ENCODE results near the gene TPM1.
"Not testable (repeated sequence)": the region's sequence is repeated elsewhere in the genome, so short reads cannot be mapped to it uniquely, and the experiment has no call there.

The TPM1 gene

GRCh38 chr15:63041974-63042876 is at the start of gene TPM1:
TPM1 (plus strand) TSS chr15:63042747; CDS start chr15:63042830, 83 bp downstream.
- H3K4me3 ChIP-seq (IDR thresholded peaks at IDR 0.05; ENCODE audit: insufficient read depth, low read depth, low read length), result no peak within 1 kb of the TSS
- H3K27ac ChIP-seq, result no peak within 1 kb of the TSS
- no peaks in the 10 kb centered on the region; the same call in 1 of the 2 replicates for H3K27me3 ChIP-seq (ENCODE audit: insufficient read depth, low read depth)
- no peaks in the 10 kb centered on the region for H3K4me1 ChIP-seq (ENCODE audit: low read depth, poor library complexity, severe bottlenecking)
- H3K4me2 ChIP-seq, result no peak within 1 kb of the TSS
- H2AFZ ChIP-seq (ENCODE audit: low read depth), result no peak within 1 kb of the TSS
- H4K20me1 ChIP-seq (ENCODE audit: insufficient read depth), result no peaks in the 10 kb centered on the region
- H3K79me2 ChIP-seq (ENCODE audit: insufficient read depth, low read depth), result no peaks in the 10 kb centered on the region
- no peak within 1 kb of the TSS for H3K9ac ChIP-seq
- H3K36me3 ChIP-seq (ENCODE audit: insufficient read depth), result no peaks in the 10 kb centered on the region
- TF ChIP-seq CTCF (conservative IDR thresholded peaks at IDR 0.05; ENCODE audit: low read depth, low read length), result no peak

- H3K27ac ChIP-seq, result no peak overlapping the region
- TF ChIP-seq CTCF (conservative IDR thresholded peaks at IDR 0.05; ENCODE audit: low read depth, low read length), result no peak
Measured at GRCh38 chr15:62993066-62993465, 49.5 kb upstream of the TPM1 start.

GRCh38 chr15:62993632-62994031 is 48.9 kb upstream of the TPM1 start:
- not testable (repeated sequence) for H3K79me2 ChIP-seq (ENCODE audit: insufficient read depth, low read depth); H3K27ac ChIP-seq; H2AFZ ChIP-seq (ENCODE audit: low read depth); H4K20me1 ChIP-seq (ENCODE audit: insufficient read depth); H3K4me1 ChIP-seq (ENCODE audit: low read depth, poor library complexity, severe bottlenecking); H3K27me3 ChIP-seq (ENCODE audit: insufficient read depth, low read depth); H3K4me3 ChIP-seq (IDR thresholded peaks at IDR 0.05; ENCODE audit: insufficient read depth, low read depth, low read length); H3K36me3 ChIP-seq (ENCODE audit: insufficient read depth); H3K4me2 ChIP-seq; H3K9ac ChIP-seq

More at GRCh38 chr15:62993066-62993465, 49.5 kb upstream of the TPM1 start:
- no peak overlapping the region for H3K4me2 ChIP-seq
- H3K79me2 ChIP-seq (ENCODE audit: insufficient read depth, low read depth), result no peaks in the 10 kb centered on the region
- no peaks in the 10 kb centered on the region for H3K36me3 ChIP-seq (ENCODE audit: insufficient read depth)
- no peaks in the 10 kb centered on the region for H3K4me1 ChIP-seq (ENCODE audit: low read depth, poor library complexity, severe bottlenecking)
- no peak overlapping the region for H3K4me3 ChIP-seq (IDR thresholded peaks at IDR 0.05; ENCODE audit: insufficient read depth, low read depth, low read length)
- H3K9ac ChIP-seq, result no peak overlapping the region
- H4K20me1 ChIP-seq (ENCODE audit: insufficient read depth), result no peaks in the 10 kb centered on the region
- no peaks in the 10 kb centered on the region for H3K27me3 ChIP-seq (ENCODE audit: insufficient read depth, low read depth)
- no peak overlapping the region for H2AFZ ChIP-seq (ENCODE audit: low read depth)

- Histone ChIP-seq H3K4me2 (no peak overlapping the region), H3K9ac (no peak overlapping the region), H3K4me1 (ENCODE audit: low read depth, poor library complexity, severe bottlenecking) (no peaks in the 10 kb centered on the region), H4K20me1 (ENCODE audit: insufficient read depth) (no peaks in the 10 kb centered on the region), H3K27me3 (ENCODE audit: insufficient read depth, low read depth) (no peaks in the 10 kb centered on the region), H3K4me3 (IDR thresholded peaks at IDR 0.05; ENCODE audit: insufficient read depth, low read depth, low read length) (no peak overlapping the region), H3K36me3 (ENCODE audit: insufficient read depth) (no peaks in the 10 kb centered on the region), H3K27ac (no peak overlapping the region), H3K79me2 (ENCODE audit: insufficient read depth, low read depth) (no peaks in the 10 kb centered on the region), H2AFZ (ENCODE audit: low read depth) (no peak overlapping the region)
- no peak for TF ChIP-seq CTCF (conservative IDR thresholded peaks at IDR 0.05; ENCODE audit: low read depth, low read length)
Measured at GRCh38 chr15:62994439-62994838, 48.1 kb upstream of the TPM1 start.

Data from KMS-11 (cell line).